ENCODE data around the gene FBLN2.

- TF ChIP-seq CTCF (IDR thresholded peaks at IDR 0.05) (no peak), ZFX (IDR thresholded peaks at IDR 0.05; ENCODE audit: borderline replicate concordance) (no peak)
Observed at GRCh38 chr3:13519006-13519791, 29.7 kb upstream of the FBLN2 start.

Measured in 22Rv1 (cell line).